UCSD-AML1 (cell line): ENCODE data around the gene CHRND.
"Not testable (repeated sequence)": the region's sequence is repeated elsewhere in the genome, so short reads cannot be mapped to it uniquely, and the experiment has no call there.

Experiments
- DNase-seq: peaks from one replicate; lab custom pipeline; 2025; ENCODE audit not compliant: unreplicated experiment; lab: John Stamatoyannopoulos, UW

CHRND gene

DNA sequence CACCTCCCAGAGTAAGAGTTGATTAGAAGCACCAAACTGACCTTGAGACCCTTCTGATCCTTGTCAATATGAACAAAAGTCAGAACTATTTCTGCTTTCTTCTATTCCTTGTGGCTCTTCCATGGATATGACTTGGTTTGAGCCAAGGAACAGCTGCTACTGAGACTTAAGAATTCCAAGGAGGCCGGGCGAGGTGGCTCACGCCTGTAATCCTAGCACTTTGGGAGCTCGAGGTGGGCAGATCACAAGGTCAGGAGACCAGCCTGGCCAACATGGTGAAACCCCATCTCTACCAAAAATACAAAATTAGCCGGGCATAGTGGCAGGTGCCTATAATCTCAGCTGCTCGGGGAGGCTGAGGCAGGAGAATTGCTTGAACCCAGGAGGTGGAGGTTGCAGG lies 44.5 kb downstream of the CHRND start:
- DNase-seq, result not testable (repeated sequence)

DNA sequence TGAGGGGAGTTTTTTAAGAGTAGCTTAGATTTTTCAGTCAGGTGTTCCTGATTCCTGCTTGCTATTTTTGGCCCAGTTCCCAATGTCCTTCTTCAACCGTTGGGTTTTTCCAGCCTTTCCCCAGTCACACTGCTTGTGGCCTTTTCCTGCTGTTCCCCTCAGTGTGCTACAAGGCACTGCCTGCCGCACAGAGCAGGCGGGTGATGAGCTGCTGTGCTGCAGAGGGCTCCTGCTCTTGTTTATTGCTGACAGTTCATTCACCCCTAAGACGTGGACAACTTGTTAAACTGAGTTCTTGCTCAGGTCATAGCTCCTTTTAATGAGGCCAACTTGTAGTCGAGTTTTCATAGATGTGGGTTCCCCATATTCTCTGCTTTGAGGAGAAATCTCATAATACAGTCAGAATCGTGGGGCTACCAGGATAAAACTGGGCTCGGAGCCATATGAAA lies 45.1 kb downstream of the CHRND start:
- no peak for DNase-seq

DNA sequence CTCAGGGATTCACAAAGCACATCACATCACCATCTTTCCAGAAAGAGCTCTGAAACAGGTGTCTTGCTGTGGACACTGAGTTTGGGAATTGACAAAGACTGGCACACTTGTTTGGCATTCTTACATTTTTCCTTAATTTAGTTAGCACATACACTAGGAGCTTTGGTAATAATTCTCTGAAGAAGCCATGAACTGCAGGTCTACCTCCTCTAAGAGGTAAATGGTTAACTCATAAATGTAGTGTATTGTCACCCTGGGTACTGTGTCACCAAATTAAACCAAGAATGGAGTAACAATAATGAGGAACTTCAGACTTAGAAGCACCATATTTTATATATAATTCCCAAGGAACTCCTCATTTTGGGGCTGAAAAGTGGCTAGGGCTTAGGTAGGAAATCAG lies 47.1 kb downstream of the CHRND start:
- DNase-seq, result no peak

DNA sequence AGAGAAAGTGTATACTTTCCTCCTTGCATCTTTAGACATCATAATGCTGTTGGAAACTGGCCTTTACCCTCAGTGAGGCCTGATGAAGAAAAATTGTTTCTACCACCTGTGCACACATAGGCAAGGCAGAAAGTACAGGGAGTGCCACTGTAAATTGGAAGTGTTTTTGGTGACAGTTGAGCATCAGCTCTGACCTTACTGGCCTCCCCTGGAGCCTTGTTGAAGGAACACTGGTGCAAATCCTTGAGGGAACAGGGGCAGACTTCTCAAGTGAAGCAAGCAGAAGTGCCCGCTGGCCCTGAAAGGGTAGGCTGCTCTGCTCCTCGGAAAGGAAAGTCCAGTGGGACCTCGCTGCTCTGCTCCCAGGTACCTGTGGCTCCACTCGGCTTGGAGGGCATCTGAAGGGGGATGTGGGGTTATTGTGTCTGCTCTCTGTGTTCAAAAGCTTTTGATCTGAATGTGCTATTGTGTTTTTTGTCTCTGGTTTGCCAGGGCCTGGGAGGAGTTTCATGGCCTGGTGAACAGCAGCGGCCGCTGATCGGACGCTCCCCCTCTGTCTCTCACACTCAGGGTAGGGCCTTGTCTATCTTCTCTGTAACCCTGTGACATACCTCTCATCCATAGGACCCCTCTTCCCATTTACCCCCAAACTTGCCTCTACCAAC lies 47.9 kb downstream of the CHRND start:
- no peak for DNase-seq

- no peak for DNase-seq
Observed at GRCh38 chr2:232574674-232575403, 48.9 kb downstream of the CHRND start.

GRCh38 chr2:232575404-232575746 lies 49.4 kb downstream of the CHRND start:
- DNase-seq, result no peak

- no peak for DNase-seq
Observed at GRCh38 chr2:232576995-232577394, 51.0 kb downstream of the CHRND start.

- DNase-seq, result no peak
Observed at GRCh38 chr2:232577841-232578240, 51.9 kb downstream of the CHRND start.

- no peak for DNase-seq
Observed at GRCh38 chr2:232578626-232579025, 52.7 kb downstream of the CHRND start.

- no peak for DNase-seq
Observed at GRCh38 chr2:232580648-232580981, 54.7 kb downstream of the CHRND start.

DNA sequence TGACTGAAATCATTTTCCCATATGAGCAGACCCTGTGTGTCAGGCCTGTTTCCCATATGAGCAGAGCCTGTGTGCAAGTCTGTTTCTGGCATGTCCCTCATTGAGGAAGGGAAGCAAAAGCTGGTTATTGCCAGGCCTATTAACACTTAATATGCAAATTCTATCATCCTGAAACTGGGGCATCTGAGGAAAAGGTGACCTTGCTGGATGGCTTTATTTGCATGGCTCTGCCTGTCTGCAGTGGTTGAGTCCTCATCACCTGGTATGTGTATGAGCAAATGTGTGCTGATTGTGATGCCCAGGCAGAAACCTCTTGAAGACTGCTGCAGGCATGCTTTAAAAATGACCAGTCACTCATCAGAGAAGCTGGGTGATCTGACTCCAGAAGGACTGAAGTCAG lies 55.8 kb downstream of the CHRND start:
- DNase-seq, result no peak

DNA sequence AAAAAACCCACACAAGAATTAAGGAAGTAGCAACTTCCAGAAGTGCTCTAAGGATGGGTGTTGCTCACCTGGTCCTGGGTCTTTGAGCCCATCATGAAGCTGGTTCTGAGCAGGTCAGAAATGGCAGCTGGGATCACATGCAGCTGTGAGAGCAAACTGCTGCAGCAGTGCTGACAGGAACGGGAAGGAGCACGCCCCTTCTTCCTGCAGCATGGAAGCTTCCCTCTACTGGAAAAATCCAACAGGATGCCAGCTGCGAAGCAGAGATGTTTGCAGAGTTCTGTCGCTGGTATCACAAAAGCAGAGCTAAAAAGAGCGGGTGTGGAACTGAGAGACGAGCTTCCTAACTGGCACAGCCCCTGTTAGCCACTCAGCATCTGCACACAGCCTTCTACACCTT lies 58.3 kb downstream of the CHRND start:
- no peak for DNase-seq
